Sciatic nerve (tissue), 1 donor: Measurements from ENCODE around the gene NAA10. TPM values are rescaled to one million over a fixed set of nuclear protein-coding genes. Genes with fewer than 3 reads are reported as not detected.

ENCODE experiments used
- microRNA-seq: library from miRNA; unstranded; fragments of <30 nt; microRNA quantifications from one replicate; pipeline ENCODE4 v1.2.0, GENCODE V29; 2020
- total RNA-seq: library from RNA; stranded (reverse); fragmentation: NEBNext Ultra II Directional; extraction: Animal tissue kit (Norgen Biotek cat#: 25700); gene quantifications from one replicate; pipeline ENCODE4 v1.2.1, GENCODE V29; 2021
- donor health status: DM: no; HTN: no; CAD: no.

Gene NAA10
- total RNA-seq, 1 donor from 2014 or later, result 73.6 TPM

Small RNA genes within 50 kb of the gene (microRNA-seq; reads per million reads assigned to microRNA genes)
- gene MIR3202-1 (not detected), gene MIR3202-2 (not detected)

Other genes with a start within 250 kb of the NAA10 start
- gene SLC6A8, start 247.1 kb downstream of the NAA10 start, total RNA-seq, result 23.2 TPM
- 124 TPM for gene BCAP31, start 210.7 kb downstream of the NAA10 start, total RNA-seq
- 10.1 TPM for gene ABCD1, start 210.2 kb downstream of the NAA10 start, total RNA-seq
- 73.1 TPM for gene PLXNB3, start 170.8 kb downstream of the NAA10 start, total RNA-seq
- 1.1 TPM for gene SRPK3, start 154.0 kb downstream of the NAA10 start, total RNA-seq
- 39.9 TPM for gene IDH3G, start 140.7 kb downstream of the NAA10 start, total RNA-seq
- gene SSR4, start 140.4 kb downstream of the NAA10 start, total RNA-seq, result 110 TPM
- gene PDZD4, start 104.5 kb downstream of the NAA10 start, total RNA-seq, result 36.6 TPM
- 83.2 TPM for gene L1CAM, start 48.9 kb downstream of the NAA10 start, total RNA-seq
- 5.6 TPM for gene AVPR2, start 30.4 kb downstream of the NAA10 start, total RNA-seq
- gene ARHGAP4, start 8.8 kb downstream of the NAA10 start, total RNA-seq, result 50.7 TPM
- gene RENBP, start 9.6 kb upstream of the NAA10 start, total RNA-seq, result 23.0 TPM
- gene HCFC1, start 36.8 kb upstream of the NAA10 start, total RNA-seq, result 42.2 TPM
- gene TMEM187, start 37.7 kb upstream of the NAA10 start, total RNA-seq, result 10.3 TPM
- 53.9 TPM for gene IRAK1, start 84.9 kb upstream of the NAA10 start, total RNA-seq
- gene MECP2, start 162.7 kb upstream of the NAA10 start, total RNA-seq, result 85.6 TPM
- gene OPN1LW, start 209.2 kb upstream of the NAA10 start, total RNA-seq, result not detected
- not detected for gene OPN1MW, start 247.6 kb upstream of the NAA10 start, total RNA-seq